ENCODE measurements around the gene ANKRD10.

DNA sequence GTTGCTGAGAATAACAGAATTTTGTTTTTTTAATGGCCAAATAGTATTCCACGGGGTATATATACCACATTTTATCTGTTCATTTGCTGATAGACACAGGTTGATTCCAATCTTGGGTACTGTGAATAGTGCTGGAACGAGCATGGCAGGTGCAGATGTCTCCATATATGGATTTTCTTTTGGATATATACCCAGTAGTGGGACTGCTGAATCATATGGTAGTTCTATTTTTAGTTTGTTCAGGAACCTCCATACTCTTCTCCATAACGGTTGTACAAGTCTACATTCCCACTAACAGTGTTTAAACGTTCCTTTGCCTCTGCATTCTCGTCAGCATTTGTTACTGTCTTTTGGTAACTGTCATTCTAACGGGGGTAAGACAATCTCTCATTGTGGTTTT is 17.3 kb downstream of the ANKRD10 start:
- TF ChIP-seq, protein P1, sequence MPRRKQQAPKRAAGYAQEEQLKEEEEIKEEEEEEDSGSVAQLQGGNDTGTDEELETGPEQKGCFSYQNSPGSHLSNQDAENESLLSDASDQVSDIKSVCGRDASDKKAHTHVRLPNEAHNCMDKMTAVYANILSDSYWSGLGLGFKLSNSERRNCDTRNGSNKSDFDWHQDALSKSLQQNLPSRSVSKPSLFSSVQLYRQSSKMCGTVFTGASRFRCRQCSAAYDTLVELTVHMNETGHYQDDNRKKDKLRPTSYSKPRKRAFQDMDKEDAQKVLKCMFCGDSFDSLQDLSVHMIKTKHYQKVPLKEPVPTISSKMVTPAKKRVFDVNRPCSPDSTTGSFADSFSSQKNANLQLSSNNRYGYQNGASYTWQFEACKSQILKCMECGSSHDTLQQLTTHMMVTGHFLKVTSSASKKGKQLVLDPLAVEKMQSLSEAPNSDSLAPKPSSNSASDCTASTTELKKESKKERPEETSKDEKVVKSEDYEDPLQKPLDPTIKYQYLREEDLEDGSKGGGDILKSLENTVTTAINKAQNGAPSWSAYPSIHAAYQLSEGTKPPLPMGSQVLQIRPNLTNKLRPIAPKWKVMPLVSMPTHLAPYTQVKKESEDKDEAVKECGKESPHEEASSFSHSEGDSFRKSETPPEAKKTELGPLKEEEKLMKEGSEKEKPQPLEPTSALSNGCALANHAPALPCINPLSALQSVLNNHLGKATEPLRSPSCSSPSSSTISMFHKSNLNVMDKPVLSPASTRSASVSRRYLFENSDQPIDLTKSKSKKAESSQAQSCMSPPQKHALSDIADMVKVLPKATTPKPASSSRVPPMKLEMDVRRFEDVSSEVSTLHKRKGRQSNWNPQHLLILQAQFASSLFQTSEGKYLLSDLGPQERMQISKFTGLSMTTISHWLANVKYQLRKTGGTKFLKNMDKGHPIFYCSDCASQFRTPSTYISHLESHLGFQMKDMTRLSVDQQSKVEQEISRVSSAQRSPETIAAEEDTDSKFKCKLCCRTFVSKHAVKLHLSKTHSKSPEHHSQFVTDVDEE (CRISPR knock-in tag; IDR thresholded peaks at IDR 0.05), result no peak
- TF ChIP-seq, protein P2, sequence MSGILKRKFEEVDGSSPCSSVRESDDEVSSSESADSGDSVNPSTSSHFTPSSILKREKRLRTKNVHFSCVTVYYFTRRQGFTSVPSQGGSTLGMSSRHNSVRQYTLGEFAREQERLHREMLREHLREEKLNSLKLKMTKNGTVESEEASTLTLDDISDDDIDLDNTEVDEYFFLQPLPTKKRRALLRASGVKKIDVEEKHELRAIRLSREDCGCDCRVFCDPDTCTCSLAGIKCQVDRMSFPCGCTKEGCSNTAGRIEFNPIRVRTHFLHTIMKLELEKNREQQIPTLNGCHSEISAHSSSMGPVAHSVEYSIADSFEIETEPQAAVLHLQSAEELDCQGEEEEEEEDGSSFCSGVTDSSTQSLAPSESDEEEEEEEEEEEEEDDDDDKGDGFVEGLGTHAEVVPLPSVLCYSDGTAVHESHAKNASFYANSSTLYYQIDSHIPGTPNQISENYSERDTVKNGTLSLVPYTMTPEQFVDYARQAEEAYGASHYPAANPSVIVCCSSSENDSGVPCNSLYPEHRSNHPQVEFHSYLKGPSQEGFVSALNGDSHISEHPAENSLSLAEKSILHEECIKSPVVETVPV (CRISPR knock-in tag; IDR thresholded peaks at IDR 0.05), result no peak
- TF ChIP-seq RARB (CRISPR knock-in tag; IDR thresholded peaks at IDR 0.05), result no peak
- no peak for TF ChIP-seq ZNF70 (CRISPR knock-in tag; IDR thresholded peaks at IDR 0.05)
- TF ChIP-seq ESRRG (CRISPR knock-in tag; IDR thresholded peaks at IDR 0.05), result no peak
- no peak for TF ChIP-seq ZFP30 (CRISPR knock-in tag; IDR thresholded peaks at IDR 0.05)
- no peak for TF ChIP-seq ZFP3 (CRISPR knock-in tag; IDR thresholded peaks at IDR 0.05)
- TF ChIP-seq, protein P3, sequence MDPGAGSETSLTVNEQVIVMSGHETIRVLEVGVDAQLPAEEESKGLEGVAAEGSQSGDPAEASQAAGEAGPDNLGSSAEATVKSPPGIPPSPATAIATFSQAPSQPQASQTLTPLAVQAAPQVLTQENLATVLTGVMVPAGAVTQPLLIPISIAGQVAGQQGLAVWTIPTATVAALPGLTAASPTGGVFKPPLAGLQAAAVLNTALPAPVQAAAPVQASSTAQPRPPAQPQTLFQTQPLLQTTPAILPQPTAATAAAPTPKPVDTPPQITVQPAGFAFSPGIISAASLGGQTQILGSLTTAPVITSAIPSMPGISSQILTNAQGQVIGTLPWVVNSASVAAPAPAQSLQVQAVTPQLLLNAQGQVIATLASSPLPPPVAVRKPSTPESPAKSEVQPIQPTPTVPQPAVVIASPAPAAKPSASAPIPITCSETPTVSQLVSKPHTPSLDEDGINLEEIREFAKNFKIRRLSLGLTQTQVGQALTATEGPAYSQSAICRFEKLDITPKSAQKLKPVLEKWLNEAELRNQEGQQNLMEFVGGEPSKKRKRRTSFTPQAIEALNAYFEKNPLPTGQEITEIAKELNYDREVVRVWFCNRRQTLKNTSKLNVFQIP (CRISPR knock-in tag; IDR thresholded peaks at IDR 0.05; ENCODE audit: borderline replicate concordance, low read depth), result no peak
- TF ChIP-seq, protein P4, sequence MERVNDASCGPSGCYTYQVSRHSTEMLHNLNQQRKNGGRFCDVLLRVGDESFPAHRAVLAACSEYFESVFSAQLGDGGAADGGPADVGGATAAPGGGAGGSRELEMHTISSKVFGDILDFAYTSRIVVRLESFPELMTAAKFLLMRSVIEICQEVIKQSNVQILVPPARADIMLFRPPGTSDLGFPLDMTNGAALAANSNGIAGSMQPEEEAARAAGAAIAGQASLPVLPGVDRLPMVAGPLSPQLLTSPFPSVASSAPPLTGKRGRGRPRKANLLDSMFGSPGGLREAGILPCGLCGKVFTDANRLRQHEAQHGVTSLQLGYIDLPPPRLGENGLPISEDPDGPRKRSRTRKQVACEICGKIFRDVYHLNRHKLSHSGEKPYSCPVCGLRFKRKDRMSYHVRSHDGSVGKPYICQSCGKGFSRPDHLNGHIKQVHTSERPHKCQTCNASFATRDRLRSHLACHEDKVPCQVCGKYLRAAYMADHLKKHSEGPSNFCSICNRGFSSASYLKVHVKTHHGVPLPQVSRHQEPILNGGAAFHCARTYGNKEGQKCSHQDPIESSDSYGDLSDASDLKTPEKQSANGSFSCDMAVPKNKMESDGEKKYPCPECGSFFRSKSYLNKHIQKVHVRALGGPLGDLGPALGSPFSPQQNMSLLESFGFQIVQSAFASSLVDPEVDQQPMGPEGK (CRISPR knock-in tag; IDR thresholded peaks at IDR 0.05; ENCODE audit: borderline replicate concordance), result no peak
- TF ChIP-seq, protein P5, sequence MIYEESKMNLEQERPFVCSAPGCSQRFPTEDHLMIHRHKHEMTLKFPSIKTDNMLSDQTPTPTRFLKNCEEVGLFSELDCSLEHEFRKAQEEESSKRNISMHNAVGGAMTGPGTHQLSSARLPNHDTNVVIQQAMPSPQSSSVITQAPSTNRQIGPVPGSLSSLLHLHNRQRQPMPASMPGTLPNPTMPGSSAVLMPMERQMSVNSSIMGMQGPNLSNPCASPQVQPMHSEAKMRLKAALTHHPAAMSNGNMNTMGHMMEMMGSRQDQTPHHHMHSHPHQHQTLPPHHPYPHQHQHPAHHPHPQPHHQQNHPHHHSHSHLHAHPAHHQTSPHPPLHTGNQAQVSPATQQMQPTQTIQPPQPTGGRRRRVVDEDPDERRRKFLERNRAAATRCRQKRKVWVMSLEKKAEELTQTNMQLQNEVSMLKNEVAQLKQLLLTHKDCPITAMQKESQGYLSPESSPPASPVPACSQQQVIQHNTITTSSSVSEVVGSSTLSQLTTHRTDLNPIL (CRISPR knock-in tag; IDR thresholded peaks at IDR 0.05; ENCODE audit: low read depth), result no peak
- no peak for TF ChIP-seq PPARA (CRISPR knock-in tag; IDR thresholded peaks at IDR 0.05; ENCODE audit: borderline replicate concordance)
- TF ChIP-seq GLIS3 (CRISPR knock-in tag; IDR thresholded peaks at IDR 0.05), result no peak
- no peak for TF ChIP-seq ZC3H10 (CRISPR knock-in tag; IDR thresholded peaks at IDR 0.05)

Data from SK-N-SH treated with all-trans-retinoic acid at 6 μM for 48 hours (cell line).